H9 (cell line): ENCODE measurements around the gene PCCA. TPM values are rescaled to one million over a fixed set of nuclear protein-coding genes. Genes with fewer than 3 reads are reported as not detected.

Source experiments
- DNase-seq: peaks from one replicate; pipeline ENCODE4 v3.0.0-alpha.2; 2017
- H2AFZ ChIP-seq: one replicate; pipeline ENCODE4 v1.6.1; 2013; ENCODE audit warnings: mild to moderate bottlenecking, low read length, control low read depth, moderate library complexity
- H2AK5ac ChIP-seq: 2 replicates; pipeline ENCODE4 v1.6.1; 2013; ENCODE audit warnings: low read length, control low read depth, mixed read lengths; ENCODE audit not compliant: insufficient read length
- H2BK120ac ChIP-seq: one replicate; pipeline ENCODE4 v1.6.1; 2013; ENCODE audit warnings: low read depth, mild to moderate bottlenecking, low read length, control low read depth, inconsistent platforms; ENCODE audit not compliant: poor library complexity, severe bottlenecking
- H2BK12ac ChIP-seq: 2 replicates; pipeline ENCODE4 v1.6.1; 2013; ENCODE audit warnings: low read length, control low read depth, mixed read lengths, low read depth; ENCODE audit not compliant: insufficient read length
- H2BK15ac ChIP-seq: 2 replicates; pipeline ENCODE4 v1.6.1; 2013; ENCODE audit warnings: low read depth, low read length, control low read depth
- H2BK20ac ChIP-seq: one replicate; pipeline ENCODE4 v1.6.1; 2013; ENCODE audit warnings: low read depth, mild to moderate bottlenecking, low read length, control low read depth, inconsistent platforms; ENCODE audit not compliant: poor library complexity, severe bottlenecking
- H2BK5ac ChIP-seq: 2 replicates; pipeline ENCODE4 v1.6.1; 2013; ENCODE audit warnings: low read length, control low read depth, mixed read lengths; ENCODE audit not compliant: insufficient read length
- H3K14ac ChIP-seq: 2 replicates; pipeline ENCODE4 v1.6.1; 2013; ENCODE audit warnings: low read length, control low read depth; ENCODE audit not compliant: insufficient read depth
- H3K18ac ChIP-seq: 2 replicates; pipeline ENCODE4 v1.6.1; 2013; ENCODE audit warnings: low read depth, mild to moderate bottlenecking, mixed read lengths, low read length, control low read depth; ENCODE audit not compliant: insufficient read length
- H3K23ac ChIP-seq: 2 replicates; pipeline ENCODE4 v1.6.1; 2013; ENCODE audit warnings: low read length, control low read depth, mixed read lengths, low read depth; ENCODE audit not compliant: insufficient read length
- H3K23me2 ChIP-seq: 2 replicates; pipeline ENCODE4 v1.6.1; 2013; ENCODE audit warnings: low read depth, mild to moderate bottlenecking, mixed read lengths, low read length, control low read depth; ENCODE audit not compliant: insufficient read length, poor library complexity, severe bottlenecking
- H3K27ac ChIP-seq: 2 replicates; pipeline ENCODE4 v1.5.1; 2013; ENCODE audit warnings: low read length, control low read depth, mixed read lengths, low read depth; ENCODE audit not compliant: insufficient read length
- H3K27me3 ChIP-seq: 2 replicates; pipeline ENCODE4 v1.6.1; 2013; ENCODE audit warnings: low read length, control low read depth, inconsistent platforms; ENCODE audit not compliant: insufficient read depth
- H3K4ac ChIP-seq: 2 replicates; pipeline ENCODE4 v1.6.1; 2013; ENCODE audit warnings: low read depth, mild to moderate bottlenecking, control low read depth, inconsistent platforms, low read length, moderate library complexity
- H3K4me1 ChIP-seq: 2 replicates; pipeline ENCODE4 v1.6.1; 2013; ENCODE audit warnings: low read length, control low read depth, inconsistent platforms; ENCODE audit not compliant: insufficient read depth
- H3K4me2 ChIP-seq: 2 replicates; pipeline ENCODE4 v1.6.1; 2013; ENCODE audit warnings: low read length, control low read depth, mixed read lengths; ENCODE audit not compliant: insufficient read length, insufficient read depth
- H3K56ac ChIP-seq: 2 replicates; pipeline ENCODE4 v1.6.1; 2013; ENCODE audit warnings: low read depth, mild to moderate bottlenecking, mixed read lengths, low read length, control low read depth; ENCODE audit not compliant: insufficient read length
- H3K79me1 ChIP-seq: 2 replicates; pipeline ENCODE4 v1.6.1; 2013; ENCODE audit warnings: low read depth, mild to moderate bottlenecking, moderate library complexity, low read length, control low read depth, inconsistent platforms; ENCODE audit not compliant: insufficient read depth, poor library complexity, severe bottlenecking
- H3K79me2 ChIP-seq: 2 replicates; pipeline ENCODE4 v1.6.1; 2013; ENCODE audit warnings: low read length, control low read depth, inconsistent platforms; ENCODE audit not compliant: insufficient read depth
- H3K9ac ChIP-seq: 2 replicates; pipeline ENCODE4 v1.6.1; 2013; ENCODE audit warnings: low read length, control low read depth, mixed read lengths; ENCODE audit not compliant: insufficient read length; ENCODE audit errors: extremely low read depth
- H3K9me3 ChIP-seq: one replicate; pipeline ENCODE4 v1.6.1; 2013; ENCODE audit warnings: low read depth, low read length, inconsistent platforms; ENCODE audit not compliant: control insufficient read depth
- H3T11ph ChIP-seq: one replicate; pipeline ENCODE4 v1.6.1; 2013; ENCODE audit warnings: mild to moderate bottlenecking, low read length, control low read depth, inconsistent platforms
- H4K20me1 ChIP-seq: one replicate; pipeline ENCODE4 v1.6.1; 2013; ENCODE audit not compliant: control insufficient read depth, insufficient read length, insufficient read depth
- H4K5ac ChIP-seq: 2 replicates; pipeline ENCODE4 v1.6.1; 2013; ENCODE audit warnings: low read depth, mild to moderate bottlenecking, mixed read lengths, low read length, control low read depth; ENCODE audit not compliant: insufficient read length
- H4K8ac ChIP-seq: replicated peaks from 2 replicates; pipeline ENCODE4 v1.6.1; 2013; ENCODE audit warnings: low read length, control low read depth, mixed read lengths, low read depth; ENCODE audit not compliant: insufficient read length
- H4K91ac ChIP-seq: 2 replicates; pipeline ENCODE4 v1.6.1; 2013; ENCODE audit warnings: low read depth, mild to moderate bottlenecking, moderate library complexity, mixed read lengths, low read length, control low read depth; ENCODE audit not compliant: insufficient read length
- H3K27ac Mint-ChIP-seq, 3 experiments: 2 replicates in 2 of 3; 3 replicates in 1 of 3; pipeline ENCODE4 v1.8.0; 2020 to 2021; ENCODE audit warnings: mixed read lengths in 3 of 3, mild to moderate bottlenecking in 1 of 3, moderate library complexity in 1 of 3
- H3K27me3 Mint-ChIP-seq: 2 replicates; pipeline ENCODE4 v1.8.0; 2021; ENCODE audit warnings: low read depth, mild to moderate bottlenecking, moderate library complexity, mixed read lengths
- H3K36me3 Mint-ChIP-seq, 3 experiments: 2 replicates in 2 of 3; 3 replicates in 1 of 3; pipeline ENCODE4 v1.8.0; 2020 to 2021; ENCODE audit warnings: low read depth in 3 of 3, mixed read lengths in 3 of 3; ENCODE audit not compliant: insufficient read depth in 1 of 3
- H3K4me1 Mint-ChIP-seq, 2 experiments: 2 replicates each; pipeline ENCODE4 v1.8.0; 2020; ENCODE audit warnings: mixed read lengths in 2 of 2
- H3K4me3 Mint-ChIP-seq, 2 experiments: 2 replicates in 1 of 2; 3 replicates in 1 of 2; pipeline ENCODE4 v1.8.0; 2020 to 2021; ENCODE audit warnings: mild to moderate bottlenecking in 2 of 2, mixed read lengths in 2 of 2, moderate library complexity in 1 of 2
- H3K9me3 Mint-ChIP-seq, 2 experiments: 2 replicates in 1 of 2; 3 replicates in 1 of 2; pipeline ENCODE4 v1.8.0; 2020; ENCODE audit warnings: mild to moderate bottlenecking in 2 of 2, mixed read lengths in 2 of 2, moderate library complexity in 1 of 2
- CTCF ChIP-seq: fragments of 200-600 bp; sonication (generic); conservative IDR thresholded peaks from 3 replicates; pipeline ENCODE4 v1.8.0; 2021; ENCODE audit warnings: antibody characterized with exemption, mild to moderate bottlenecking
- WGBS: extraction: QIAGEN DNeasy Blood & Tissue Kit; methylation state at CpG from one replicate; pipeline ENCODE4 v1.1.7; 2013; ENCODE audit warnings: missing lambda C conversion rate, low lambda C conversion rate, mixed read lengths; ENCODE audit not compliant: insufficient read length; ENCODE audit errors: extremely low coverage; 5-methylcytosine and 5-hydroxymethylcytosine counted together
- total RNA-seq: library from RNA; stranded (reverse); gene quantifications from 2 replicates; pipeline ENCODE4 v1.2.1, GENCODE V29; 2021

PCCA gene
- total RNA-seq, 1 experiment from 2014 or later, result 56.5 TPM

- Histone ChIP-seq H3K56ac (no peak overlapping the region), H3K4me1 (no peaks in the 10 kb centered on the region), H2AK5ac (no peak overlapping the region), H4K8ac (no peak overlapping the region), H3K14ac (no peak overlapping the region), H3K27ac (no peak overlapping the region), H2BK12ac (no peak overlapping the region), H3K23me2 (no peaks in the 10 kb centered on the region), H3K79me2 (no peaks in the 10 kb centered on the region), H3K79me1 (no peaks in the 10 kb centered on the region), H3K4ac (no peak overlapping the region), H2BK5ac (no peak overlapping the region), H2BK120ac (no peak overlapping the region), H2BK15ac (no peak overlapping the region), H4K5ac (no peak overlapping the region), H3K9me3 (no peaks in the 10 kb centered on the region), H3K23ac (no peak overlapping the region), H3K18ac (no peak overlapping the region), H4K91ac (no peak overlapping the region), H4K20me1 (no peaks in the 10 kb centered on the region), H2BK20ac (no peak overlapping the region), H2AFZ (no peak overlapping the region), H3K27me3 (peaks cover 2% of the 10 kb centered on the region; the same call in 1 of the 2 replicates), H3K4me2 (no peak overlapping the region), H3K9ac (no peak overlapping the region), H3T11ph (no peak overlapping the region)
- no peak for DNase-seq
- Mint-ChIP-seq H3K36me3 (peaks cover 9 to 33% (median 31%) of the 10 kb centered on the region in 3 experiments), H3K27me3 (no peaks in the 10 kb centered on the region), H3K27ac (no peak overlapping the region; a peak in 1 of 7 replicates), H3K9me3 (no peaks in the 10 kb centered on the region; a peak in 1 of 5 replicates), H3K4me1 (peaks cover 0 to 6% of the 10 kb centered on the region in 2 experiments; a peak in 1 of 4 replicates), H3K4me3 (no peak overlapping the region)
- WGBS, result no CpG with 5 or more reads among the region's 1 CpG
- TF ChIP-seq CTCF, result no peak
Observed at GRCh38 chr13:100323937-100324336, 235.0 kb downstream of the PCCA start.
